ENCODE results near the gene SH2D4B.

SH2D4B gene

DNA sequence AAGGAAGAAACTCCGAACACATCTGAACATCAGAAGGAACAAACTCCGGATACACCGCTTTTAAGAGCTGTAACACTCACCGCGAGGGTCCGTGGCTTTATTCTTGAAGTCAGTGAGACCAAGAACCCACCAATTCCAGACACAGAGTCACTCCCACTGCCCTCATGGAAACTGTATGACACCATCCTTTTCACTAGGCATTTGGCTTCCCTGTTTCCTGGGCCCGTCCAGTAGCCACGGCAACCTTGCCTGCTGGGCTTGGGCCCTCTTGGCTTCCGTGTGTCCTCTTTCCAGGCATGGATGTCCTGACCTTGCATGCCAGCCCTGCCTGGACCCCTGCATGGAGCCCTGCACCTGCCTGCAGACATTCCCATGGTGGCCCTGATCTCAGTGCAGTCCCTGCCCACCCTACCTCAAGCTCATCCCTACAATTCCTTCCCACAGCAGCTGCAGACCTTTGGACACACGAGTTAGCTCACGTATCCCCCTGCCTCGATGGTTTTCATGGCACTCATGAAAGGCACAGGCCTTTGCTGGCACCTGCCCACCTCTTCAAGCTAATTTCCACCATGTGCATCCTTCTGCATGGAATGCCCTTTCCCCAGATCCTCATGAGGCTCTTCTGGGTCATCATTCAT lies 6.7 kb downstream of the SH2D4B start:
- DNase-seq (ENCODE audit: low read depth in 1 of 2, low spot score in 1 of 2): no peak
- TF ChIP-seq JUND (IDR thresholded peaks at IDR 0.05; ENCODE audit: low read depth): no peak
- in situ Hi-C loops (cut with HindIII; ENCODE audit: low pct_unique_long_range_greater_than_20kb, low sequenced_read_pairs): no loop called here

DNA sequence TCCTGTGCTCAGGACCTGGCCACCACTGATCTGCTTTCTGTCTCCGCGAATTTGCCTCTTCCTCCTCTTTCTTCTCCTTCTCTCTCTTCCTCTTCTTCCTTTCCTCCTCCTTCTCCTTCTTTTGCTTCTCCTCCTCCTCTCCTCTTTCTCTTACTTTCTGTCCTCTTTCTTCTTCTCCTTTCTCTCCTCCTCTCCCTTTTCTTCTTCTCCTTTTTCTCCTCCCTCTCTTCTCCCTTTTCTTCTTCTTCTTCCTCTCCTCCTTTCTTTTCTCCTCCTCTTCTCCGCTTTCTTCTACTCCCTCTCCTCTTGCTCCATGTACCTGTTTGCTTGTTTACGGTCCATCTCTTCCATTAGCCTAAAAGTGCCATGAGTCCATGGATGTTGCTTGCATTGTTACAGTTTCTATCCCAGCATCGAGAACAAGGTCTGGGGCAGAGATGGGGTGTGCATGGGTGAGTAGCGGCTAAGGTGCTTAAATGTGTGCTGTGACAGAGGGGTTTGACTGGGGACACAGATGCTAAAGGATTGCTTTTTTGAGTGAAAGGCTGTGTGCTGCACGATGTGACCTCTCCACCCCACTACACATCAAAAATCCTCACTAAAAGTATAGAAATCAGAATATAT lies 7.7 kb downstream of the SH2D4B start:
- in situ Hi-C loops (cut with HindIII; ENCODE audit: low pct_unique_long_range_greater_than_20kb, low sequenced_read_pairs): no loop called here
- DNase-seq (ENCODE audit: low read depth in 1 of 2, low spot score in 1 of 2): no peak
- TF ChIP-seq JUND (IDR thresholded peaks at IDR 0.05; ENCODE audit: low read depth): no peak

DNA sequence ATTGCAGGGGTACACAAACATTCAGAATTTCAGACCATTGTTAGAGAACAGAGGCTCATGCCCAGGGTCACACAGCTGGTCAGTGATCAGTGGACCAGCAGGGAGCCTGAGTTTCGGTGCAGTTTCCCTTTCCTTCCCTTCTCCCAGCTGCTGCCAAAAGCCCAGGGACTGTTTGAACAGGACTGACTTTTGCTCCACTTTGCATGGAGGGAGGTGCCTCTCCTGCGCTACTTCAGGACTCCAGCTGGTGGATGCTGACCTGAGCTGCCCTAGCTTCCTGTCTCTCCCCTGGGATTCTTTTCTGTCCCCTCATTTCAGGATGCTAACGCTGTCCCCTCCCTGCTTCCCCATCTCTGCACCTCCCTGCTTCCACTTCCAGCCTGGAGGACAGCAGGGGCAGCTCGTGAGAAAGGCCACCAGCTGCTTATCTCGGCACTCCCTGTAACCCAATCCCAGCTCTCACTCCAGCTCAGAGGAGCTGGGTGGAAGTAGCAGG lies 14.5 kb downstream of the SH2D4B start:
- no peak for DNase-seq (ENCODE audit: low read depth in 1 of 2, low spot score in 1 of 2)
- in situ Hi-C loops (cut with HindIII; ENCODE audit: low pct_unique_long_range_greater_than_20kb, low sequenced_read_pairs): no loop called here
- TF ChIP-seq JUND (IDR thresholded peaks at IDR 0.05; ENCODE audit: low read depth): no peak

DNA sequence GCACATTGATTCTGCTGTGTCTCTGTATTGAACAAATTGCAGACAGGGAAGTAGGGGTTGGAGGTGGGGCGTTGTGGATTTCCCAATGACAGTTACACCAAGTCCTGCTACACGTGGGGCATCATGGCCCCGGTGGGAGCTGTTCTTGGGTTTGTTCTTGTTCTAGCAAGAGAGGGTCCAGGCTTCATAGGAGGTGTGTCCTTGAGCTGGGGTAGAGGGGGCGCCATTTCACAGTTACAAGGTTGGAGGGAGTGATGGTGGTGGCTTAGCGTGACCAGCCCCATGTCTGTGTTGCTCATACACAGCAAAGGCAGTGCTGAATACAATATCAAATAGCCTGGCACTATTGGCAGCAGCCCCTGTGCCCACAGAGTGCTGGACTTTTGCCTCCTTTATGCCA lies 15.7 kb downstream of the SH2D4B start:
- TF ChIP-seq JUND (IDR thresholded peaks at IDR 0.05; ENCODE audit: low read depth): no peak
- DNase-seq (ENCODE audit: low read depth in 1 of 2, low spot score in 1 of 2): no peak
- in situ Hi-C loops (cut with HindIII; ENCODE audit: low pct_unique_long_range_greater_than_20kb, low sequenced_read_pairs): no loop called here

DNA sequence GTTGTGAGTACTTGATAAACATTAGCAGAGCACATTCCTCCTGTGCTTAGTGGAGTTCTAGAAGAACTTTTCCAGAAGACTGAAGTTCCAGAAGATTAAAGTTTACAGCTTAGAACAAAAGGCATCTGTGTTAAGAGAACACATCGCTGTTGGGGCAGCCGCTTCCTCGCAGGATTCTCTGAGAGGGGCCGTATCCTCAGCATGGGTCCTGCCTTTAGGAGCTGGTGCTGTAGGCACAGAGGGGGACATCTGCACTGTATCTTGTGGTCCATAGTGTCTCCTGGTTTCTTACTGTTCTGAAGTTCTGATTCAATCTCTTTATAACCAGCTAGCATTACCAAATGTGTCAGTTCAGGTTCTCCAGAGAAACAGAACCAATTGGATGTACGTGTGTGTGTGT lies 16.3 kb downstream of the SH2D4B start:
- in situ Hi-C loops (cut with HindIII; ENCODE audit: low pct_unique_long_range_greater_than_20kb, low sequenced_read_pairs): no loop called here
- no peak for DNase-seq (ENCODE audit: low read depth in 1 of 2, low spot score in 1 of 2)
- TF ChIP-seq JUND (IDR thresholded peaks at IDR 0.05; ENCODE audit: low read depth): no peak

DNA sequence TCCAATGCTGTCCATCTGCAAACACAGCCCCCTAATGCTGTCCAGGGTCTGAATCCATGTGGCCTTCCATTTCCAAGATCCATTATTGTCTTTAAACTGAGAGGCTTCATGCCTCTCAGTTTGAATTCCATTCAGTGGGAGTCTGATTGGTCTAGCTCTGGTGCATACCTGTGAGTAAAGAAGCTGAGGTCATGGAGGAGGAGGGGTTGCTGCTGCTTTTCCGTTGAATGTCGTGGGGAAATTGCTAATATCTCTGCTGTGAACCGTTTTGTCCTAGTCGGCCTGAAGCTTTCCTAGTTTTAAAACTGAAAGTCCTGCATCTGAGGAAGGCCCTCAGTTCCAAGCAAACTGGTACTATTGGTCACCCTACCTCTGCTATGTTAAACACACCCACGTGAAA lies 17.7 kb downstream of the SH2D4B start:
- no peak for TF ChIP-seq JUND (IDR thresholded peaks at IDR 0.05; ENCODE audit: low read depth)
- in situ Hi-C loops (cut with HindIII; ENCODE audit: low pct_unique_long_range_greater_than_20kb, low sequenced_read_pairs): no loop called here
- DNase-seq (ENCODE audit: low read depth in 1 of 2, low spot score in 1 of 2): peak; percentile 39 to 60

DNA sequence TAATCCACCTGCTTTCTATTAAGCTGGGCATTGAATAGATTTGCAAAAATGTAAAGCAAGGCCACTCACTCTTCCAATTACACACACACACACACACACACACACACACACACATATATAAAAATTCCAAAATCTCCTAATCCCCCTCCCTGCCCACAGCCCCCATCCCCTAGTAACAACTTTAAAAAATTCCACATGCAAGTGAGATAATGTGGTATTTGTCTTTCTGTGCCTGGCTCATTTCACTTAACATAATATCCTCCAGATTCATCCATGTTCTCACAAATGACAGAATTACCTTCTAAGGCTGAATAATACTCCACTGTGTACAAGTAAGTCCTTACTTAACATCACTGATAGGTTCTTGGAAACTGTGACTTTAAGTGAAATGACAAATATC lies 24.2 kb downstream of the SH2D4B start:
- in situ Hi-C loops (cut with HindIII; ENCODE audit: low pct_unique_long_range_greater_than_20kb, low sequenced_read_pairs): no loop called here

DNA sequence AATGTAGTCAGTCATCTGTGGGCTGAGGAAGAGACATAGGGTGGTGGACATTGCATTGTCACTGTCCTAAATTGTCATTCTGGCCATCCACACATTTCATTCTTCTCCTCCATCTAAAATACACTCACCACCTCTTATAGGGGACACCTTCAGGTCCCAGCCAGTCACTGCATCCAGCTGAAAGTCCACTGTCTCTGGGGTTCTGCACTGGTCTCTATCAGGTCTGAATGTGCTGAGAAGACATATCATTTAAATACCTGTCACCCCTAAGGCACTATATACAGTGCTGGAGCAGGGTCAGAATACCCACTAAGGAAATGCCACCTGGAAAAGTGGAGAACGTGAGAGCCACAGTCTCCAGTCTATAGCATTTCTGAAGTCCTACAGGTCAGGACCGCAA lies 29.6 kb downstream of the SH2D4B start:
- in situ Hi-C loops (cut with HindIII; ENCODE audit: low pct_unique_long_range_greater_than_20kb, low sequenced_read_pairs): no loop called here
- no peak for TF ChIP-seq JUND (IDR thresholded peaks at IDR 0.05; ENCODE audit: low read depth)
- DNase-seq (ENCODE audit: low read depth in 1 of 2, low spot score in 1 of 2): peak in 1 of 2 experiments; percentile 10

More for the DNA sequence above, 24.2 kb downstream of the SH2D4B start:
- no peak for TF ChIP-seq JUND (IDR thresholded peaks at IDR 0.05; ENCODE audit: low read depth)
- DNase-seq (ENCODE audit: low read depth in 1 of 2, low spot score in 1 of 2): no peak

DNA sequence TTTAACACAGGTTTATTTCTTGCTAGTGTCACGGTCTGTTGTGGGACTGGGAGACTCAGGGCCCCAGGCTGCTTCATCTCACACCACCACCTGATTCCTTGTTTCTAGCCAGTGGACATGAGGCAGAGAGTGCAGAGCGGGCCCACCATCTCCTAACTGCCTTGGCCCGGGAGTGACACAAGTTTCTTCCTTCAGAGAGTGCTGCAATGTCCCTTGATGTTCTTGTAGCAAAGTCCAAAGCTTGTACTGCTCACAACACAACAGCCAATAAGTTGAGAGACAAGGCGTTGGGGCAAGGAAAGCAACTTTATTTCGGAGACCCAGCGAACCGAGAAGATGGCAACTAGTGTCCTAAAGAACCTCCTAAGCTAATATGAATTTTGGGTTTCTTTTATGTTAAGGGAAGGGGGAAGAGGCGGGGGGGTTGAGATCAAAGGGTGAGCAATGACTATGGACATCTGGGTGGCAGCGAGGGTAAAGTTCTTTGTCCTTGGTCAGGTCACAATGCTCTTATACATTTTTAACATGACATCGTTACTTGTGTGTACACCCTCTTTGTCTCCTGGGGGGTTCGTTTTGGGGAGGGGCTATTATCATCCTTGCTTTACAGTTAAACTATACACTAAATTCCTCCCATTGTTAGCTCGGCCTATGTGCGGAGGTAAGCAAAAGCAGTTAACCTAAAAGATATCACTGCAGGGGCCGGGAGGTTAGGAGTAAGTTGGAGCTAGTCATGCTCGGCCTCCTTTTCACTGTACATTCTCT lies 31.6 kb downstream of the SH2D4B start:
- in situ Hi-C loops (cut with HindIII; ENCODE audit: low pct_unique_long_range_greater_than_20kb, low sequenced_read_pairs): no loop called here
- no peak for DNase-seq (ENCODE audit: low read depth in 1 of 2, low spot score in 1 of 2)
- no peak for TF ChIP-seq JUND (IDR thresholded peaks at IDR 0.05; ENCODE audit: low read depth)

DNA sequence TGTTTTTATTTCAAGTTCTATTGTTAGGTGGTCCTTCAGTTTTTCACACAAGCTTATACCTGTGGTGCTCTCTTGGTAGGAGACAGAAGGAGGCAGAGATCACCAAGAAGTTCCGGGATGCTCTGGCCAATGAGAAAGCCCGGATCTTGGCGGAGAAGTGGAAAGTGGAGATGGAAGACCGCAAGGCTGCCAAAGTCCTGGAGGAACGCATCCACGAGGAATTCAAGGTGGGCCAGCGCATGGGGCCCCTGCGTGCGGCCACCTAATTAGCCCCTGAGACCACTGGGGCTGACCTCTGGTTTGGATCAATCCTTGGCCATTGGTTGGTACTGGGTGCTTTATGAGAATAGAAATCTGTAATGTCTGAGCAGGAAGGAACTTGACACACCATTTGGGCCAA lies 33.6 kb downstream of the SH2D4B start:
- TF ChIP-seq JUND (IDR thresholded peaks at IDR 0.05; ENCODE audit: low read depth): no peak
- in situ Hi-C loops (cut with HindIII; ENCODE audit: low pct_unique_long_range_greater_than_20kb, low sequenced_read_pairs): no loop called here
- DNase-seq (ENCODE audit: low read depth in 1 of 2, low spot score in 1 of 2): no peak

DNA sequence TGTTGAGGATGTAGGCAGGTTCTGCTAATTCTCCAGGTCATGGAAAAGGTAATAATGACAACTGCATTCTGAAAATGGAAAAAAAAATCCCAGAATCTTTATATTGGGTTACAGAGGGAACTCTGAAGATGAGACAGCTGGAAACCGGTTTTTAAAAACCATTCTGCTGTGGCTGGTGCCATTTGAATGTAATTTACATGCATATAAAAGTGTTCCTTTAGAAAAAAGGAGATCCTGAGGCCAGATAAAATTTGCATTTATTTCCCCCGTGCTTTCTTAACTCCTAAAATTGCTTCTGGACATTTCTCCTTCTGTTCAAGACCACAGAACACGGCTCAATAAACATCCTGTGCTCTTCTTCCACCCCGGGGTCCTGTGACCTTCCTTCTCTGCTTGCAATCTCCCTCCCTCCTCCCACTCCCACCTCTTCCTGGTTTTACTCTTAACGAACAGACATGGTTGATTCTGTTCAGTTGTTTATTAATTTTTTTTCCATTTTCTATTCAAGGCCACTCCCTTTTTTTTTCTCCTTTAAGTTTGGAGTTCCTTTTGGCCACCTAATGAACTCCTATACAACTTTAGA lies 41.6 kb downstream of the SH2D4B start:
- no peak for TF ChIP-seq JUND (IDR thresholded peaks at IDR 0.05; ENCODE audit: low read depth)
- in situ Hi-C loops (cut with HindIII; ENCODE audit: low pct_unique_long_range_greater_than_20kb, low sequenced_read_pairs): no loop called here
- DNase-seq (ENCODE audit: low read depth in 1 of 2, low spot score in 1 of 2): no peak

DNA sequence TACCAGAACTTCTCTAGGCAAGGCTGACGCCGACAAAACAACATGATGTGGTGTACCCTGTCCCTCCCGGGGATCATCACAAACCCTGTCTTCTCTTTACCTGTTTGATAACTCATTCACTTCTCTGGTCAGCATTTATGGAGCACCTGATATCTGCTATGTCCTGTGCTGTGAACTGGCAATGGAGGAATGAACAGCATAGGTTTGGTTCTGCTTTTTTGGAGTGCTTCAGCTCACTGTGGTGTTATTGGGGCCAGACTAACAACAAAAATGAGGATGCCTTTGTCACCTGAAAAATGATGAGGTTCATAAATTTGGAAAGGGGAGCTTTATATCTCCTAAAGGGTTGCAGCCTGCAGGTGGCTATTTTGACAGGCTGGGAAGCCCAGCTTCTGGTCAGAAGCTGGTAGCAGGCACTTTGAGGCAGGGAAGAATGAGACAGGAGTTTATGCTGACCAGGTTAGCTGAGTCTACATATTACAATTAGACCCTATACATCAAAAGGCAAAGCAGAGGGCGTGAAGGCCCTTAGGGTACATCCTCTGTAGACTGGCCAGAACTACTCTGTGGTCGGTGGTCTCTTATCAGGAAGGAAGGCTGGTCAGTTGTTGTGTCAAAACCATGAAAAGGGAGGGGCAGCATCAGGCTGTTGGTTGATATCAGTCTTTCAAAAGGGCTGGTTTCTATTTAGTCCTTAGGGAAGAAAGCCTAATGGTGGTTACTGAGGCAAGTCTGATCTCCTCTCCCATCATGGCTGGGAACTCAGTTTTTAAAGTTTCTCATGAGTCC lies 42.3 kb downstream of the SH2D4B start:
- TF ChIP-seq JUND (IDR thresholded peaks at IDR 0.05; ENCODE audit: low read depth): no peak
- no peak for DNase-seq (ENCODE audit: low read depth in 1 of 2, low spot score in 1 of 2)
- in situ Hi-C loops (cut with HindIII; ENCODE audit: low pct_unique_long_range_greater_than_20kb, low sequenced_read_pairs): no loop called here
